Stimulated activated naive CD4-positive, alpha-beta T cell (primary cell): Measurements from ENCODE around the gene TAF1.
A peak's percentile ranks its signal among the peaks of the same experiment; 100 is the strongest.
"Not testable (repeated sequence)": the region's sequence is repeated elsewhere in the genome, so short reads cannot be mapped to it uniquely, and the experiment has no call there.

Source experiments
- DNase-seq, 6 experiments: peaks; one replicate each; lab custom pipeline; 2025; lab: John Stamatoyannopoulos, UW

The TAF1 gene

DNA sequence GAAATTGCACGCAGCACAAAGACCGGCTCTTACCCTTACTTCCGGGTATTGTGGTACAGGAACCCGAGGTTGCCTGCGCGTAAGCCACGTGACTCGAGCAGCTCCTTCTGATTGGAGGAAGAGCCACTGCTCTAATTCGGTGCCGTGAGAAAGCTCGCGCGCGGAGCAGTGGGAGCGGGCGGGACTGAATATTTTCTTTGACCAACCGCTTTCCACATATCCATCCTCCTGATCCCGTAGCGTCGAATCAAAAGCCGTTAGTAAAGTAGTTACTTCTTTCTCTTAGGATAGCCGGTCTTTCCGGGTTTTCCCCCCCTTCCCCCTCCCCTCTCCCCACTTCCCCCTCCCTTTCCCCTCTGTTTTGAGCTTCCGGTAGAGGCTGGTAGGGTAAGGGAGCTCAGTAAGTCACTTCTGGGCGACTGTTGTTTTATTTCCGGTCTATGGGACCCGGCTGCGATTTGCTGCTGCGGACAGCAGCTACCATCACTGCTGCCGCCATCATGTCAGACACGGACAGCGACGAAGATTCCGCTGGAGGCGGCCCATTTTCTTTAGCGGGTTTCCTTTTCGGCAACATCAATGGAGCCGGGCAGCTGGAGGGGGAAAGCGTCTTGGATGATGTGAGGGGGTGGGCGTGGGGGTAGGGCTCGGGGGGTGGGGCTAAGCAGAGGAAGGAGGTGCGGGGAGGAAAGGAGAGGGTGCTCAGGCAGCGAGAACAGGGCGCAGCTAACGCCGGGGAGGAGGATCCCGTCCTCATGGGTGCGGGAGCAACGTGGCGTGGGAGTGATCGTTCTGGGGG, at the start of gene TAF1:
TAF1 (plus strand) TSS at position 483 of the 799 bp plus-strand sequence; CDS start at position 501, 18 bp downstream.
- peak; percentile 71 to 92 (median 91) for DNase-seq

DNA sequence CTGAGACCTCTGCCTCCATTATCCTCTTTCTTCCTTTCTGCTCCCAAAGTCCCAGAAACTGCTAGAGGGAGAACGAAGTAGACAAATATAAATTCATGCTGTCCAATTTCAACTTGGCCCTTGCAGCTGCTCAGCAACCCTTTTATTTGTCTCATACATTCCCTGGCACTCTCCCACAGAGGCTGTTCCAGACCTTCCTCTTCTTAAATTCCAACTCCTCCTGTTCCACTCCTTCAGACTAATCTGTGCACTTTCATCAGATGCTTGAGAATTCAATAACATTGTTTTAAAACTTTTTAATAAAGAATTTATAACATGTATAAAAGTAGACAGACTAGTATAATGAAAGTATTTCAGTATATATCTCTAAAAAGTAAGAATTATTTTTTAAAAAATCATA, 49.2 kb upstream of the TAF1 start:
- not testable (repeated sequence) for DNase-seq

DNA sequence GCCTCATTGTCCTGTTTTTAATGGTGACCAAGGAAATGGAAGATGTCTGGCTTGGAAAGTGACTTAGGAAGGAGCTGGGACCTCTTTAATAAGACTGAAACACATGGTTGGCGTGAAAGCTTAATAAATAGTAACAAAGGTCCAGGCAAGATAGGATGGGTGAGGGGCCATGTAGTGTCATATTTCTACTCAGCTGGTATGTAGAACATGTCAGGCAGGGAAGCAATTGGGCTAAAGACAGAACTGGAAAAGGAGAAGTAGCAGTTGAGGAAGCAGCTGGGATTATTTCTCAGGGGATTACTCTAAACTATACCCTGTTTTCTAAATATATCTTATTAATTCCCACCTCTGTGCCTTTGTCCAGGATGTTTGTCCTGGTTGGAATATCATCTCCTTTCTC, 46.0 kb upstream of the TAF1 start:
- DNase-seq, result no peak

GRCh38 chrX:71321731-71322130, 44.4 kb upstream of the TAF1 start:
- no peak for DNase-seq

- DNase-seq, result not testable (repeated sequence)
These were observed 41.7 kb upstream of the TAF1 start for GRCh38 chrX:71324452-71324851.

DNA sequence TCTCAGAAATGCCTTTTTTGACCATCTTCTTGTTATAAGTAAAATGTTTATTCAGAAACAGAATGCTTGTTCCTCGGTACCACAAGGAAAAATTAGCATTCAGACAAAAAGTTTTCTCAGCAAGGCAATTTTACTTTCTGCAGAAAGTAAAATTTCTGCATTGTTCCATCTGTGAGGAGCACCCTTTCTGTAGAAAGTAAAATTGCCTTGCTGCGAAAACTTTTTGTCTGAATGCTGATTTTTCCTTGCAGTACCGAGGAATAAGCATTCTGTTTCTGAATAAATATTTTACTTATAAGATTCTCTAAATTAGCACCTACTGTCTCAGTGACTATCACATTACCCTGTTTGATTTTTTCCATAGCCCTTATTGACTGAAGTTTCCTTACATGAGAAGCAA, 39.8 kb upstream of the TAF1 start:
- no peak for DNase-seq

DNA sequence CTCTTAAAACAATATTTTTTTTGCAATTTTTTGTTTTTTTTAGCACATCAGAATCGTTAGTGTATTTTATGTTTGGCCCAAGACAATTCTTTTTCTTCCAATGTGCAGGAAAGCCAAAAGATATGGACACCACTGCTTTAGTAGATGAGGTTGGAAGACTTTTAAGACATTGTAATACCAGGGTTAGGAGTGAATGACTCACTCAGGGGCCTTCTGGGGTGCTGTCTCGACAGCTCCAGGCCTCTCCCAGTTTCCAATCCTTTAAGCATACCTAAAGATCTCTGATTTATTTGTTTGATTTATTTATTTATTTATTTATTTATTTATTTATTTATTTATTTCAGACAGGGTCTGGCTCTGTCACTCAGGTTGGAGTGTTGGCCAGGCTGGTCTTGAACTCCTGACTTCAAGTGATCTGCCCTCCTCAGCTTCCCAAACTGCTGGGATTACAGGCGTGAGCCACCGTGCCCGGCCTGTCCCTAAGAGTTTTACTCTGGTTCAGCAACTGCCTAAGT, 16.9 kb upstream of the TAF1 start:
- not testable (repeated sequence) for DNase-seq

GRCh38 chrX:71349867-71350266, 16.3 kb upstream of the TAF1 start:
- not testable (repeated sequence) for DNase-seq

- DNase-seq, result not testable (repeated sequence)
These were observed 13.7 kb upstream of the TAF1 start for GRCh38 chrX:71352439-71352838.

- no peak for DNase-seq
These were observed 1.9 kb upstream of the TAF1 start for GRCh38 chrX:71364221-71364620.

DNA sequence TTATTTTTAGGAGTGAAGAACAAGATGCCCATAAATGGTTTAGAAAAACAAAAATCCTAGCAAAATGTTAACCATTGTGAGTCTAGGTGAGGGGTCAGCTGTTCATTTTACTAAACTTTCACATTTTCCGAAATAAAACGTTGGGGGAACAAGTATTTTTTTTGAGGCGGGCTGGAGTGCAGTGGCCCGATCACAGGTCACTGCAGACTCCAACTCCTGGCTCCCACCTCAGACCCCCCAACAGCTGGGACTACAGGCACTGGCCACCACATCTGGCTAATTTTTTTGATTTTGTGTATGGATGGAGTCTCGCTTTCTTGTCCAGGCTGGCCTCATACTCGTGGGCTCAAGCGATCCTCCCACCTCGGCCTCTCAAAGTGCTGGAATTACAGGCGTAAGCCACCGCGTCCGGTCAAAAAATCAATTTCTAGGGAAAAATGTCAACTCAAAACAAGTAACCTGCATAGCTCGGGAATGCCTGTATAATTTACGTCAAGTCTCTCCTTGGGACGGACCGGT, 742 bp upstream of the TAF1 start:
- DNase-seq, result no peak

DNA sequence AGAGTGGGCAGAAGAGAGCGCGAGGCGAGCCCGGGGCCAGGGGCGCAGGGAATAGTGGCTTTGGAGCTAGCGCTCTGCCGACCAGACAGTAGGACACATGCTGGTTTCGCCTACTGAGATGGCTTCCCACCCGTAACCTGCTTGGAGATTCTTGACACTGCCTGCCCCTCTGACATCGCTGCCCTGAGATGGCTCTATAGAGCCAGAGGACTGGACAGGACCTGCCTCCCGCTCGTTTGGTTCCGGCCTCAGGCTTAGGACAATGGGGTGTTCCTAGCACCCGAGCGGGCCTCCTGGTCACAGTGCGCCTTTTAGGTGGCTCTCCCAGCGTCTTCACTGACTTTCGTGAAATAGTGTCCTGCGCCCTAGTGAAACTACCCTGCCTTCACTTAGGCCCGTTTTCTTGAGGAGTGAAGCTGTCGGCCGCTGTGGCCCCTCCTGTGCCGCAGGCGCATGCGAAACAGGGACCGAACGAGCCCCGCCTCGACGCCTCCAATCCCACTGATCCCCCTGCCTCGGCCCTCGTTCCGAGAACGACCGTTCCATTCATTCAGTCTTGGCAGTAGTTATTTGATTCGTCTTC, 608 bp downstream of the TAF1 start:
- DNase-seq, result peak in 2 of 6 experiments; percentile 21 to 30

GRCh38 chrX:71367396-71367795, 1.2 kb downstream of the TAF1 start:
- DNase-seq, result no peak

- no peak for DNase-seq
These were observed 6.2 kb downstream of the TAF1 start for GRCh38 chrX:71372388-71372787.

DNA sequence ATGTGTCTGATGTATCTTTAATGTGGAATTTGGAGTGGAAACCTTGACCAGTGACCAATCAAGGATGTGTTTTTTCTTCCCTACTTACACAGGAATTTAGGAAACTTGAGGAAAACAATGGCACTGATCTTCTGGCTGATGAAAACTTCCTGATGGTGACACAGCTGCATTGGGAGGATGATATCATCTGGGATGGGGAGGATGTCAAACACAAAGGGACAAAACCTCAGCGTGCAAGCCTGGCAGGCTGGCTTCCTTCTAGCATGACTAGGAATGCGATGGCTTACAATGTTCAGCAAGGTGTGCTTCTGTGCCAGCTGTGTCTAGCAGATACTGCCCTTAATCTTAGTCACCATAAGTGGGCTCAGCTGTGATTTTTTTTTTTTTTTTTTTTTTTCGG, 12.6 kb downstream of the TAF1 start:
- no peak for DNase-seq

DNA sequence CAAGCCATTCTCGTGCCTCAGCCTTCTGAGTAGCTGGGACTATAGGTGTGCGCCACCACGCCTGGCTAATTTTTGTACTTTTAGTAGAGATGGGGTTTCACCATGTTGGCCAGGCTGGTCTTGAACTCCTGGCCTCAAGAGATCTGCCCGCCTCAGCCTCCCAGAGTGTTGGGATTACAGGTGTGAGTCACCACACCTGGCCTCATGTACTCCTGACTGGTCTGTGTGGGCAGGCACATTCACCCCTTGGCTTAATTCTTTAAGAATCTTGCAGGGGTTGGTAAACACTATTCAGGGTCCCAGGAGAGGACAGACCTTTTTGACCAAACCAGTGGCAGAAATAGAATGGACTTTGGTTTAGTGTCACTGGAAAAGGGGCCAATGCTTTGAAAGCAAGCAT, 25.6 kb downstream of the TAF1 start:
- not testable (repeated sequence) for DNase-seq

GRCh38 chrX:71393919-71394318, 27.8 kb downstream of the TAF1 start:
- no peak for DNase-seq

DNA sequence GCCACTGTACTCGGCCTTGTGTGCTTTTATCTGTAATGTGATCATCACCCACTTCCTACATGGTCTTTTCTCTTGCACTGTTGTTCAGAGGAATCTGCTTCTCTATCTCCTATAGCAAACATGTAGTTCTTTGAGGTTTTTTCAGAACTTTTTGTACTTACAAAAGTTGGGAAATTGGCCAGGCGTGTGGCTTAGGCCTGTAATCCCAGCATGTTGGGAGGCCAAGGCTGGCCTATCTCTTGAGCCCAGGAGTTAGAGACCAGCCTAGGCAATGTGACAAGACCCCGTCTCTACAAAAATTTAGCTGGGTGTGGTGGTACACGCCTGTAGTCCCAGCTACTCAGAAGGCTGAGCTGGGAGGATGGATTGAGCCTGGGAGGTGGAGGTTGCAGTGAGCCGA, 30.4 kb downstream of the TAF1 start:
- no peak for DNase-seq

DNA sequence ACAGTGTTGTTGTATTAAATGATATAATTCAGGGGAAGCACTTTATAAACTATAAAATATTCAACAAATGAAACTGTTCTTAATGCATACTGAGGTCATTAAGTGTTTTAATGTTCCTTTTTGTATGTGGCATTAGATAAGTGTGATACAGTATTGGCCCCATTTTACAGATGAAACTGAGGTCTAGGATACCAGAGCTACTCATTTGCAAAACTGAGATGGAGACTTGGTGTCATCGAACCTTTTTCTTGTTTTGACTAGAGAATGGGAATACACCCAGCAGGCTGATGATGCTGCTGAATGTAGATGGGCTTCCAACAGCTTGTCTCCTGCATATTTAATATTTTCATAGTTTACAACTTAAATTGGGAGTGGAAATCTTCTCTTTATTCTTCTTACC, 34.6 kb downstream of the TAF1 start:
- no peak for DNase-seq

DNA sequence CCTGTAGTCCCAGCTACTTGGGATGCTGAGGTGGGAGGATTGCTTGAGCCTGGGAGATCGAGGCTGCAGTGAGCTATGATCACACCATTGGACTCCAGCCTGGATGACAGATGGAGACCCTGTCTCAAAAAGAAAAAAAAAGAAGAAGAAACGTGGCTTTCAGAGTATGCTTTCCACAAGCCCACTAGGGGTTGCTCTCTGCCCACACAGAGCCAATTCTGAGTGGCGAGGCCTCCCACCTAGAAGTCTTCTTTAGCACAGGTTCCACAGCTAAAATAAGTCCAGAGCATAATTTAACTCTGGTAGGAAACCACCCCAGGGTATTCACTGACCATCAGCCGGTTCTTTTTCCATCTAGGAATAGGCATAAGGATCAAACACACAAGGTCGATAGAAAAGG, 50.1 kb downstream of the TAF1 start:
- DNase-seq, result not testable (repeated sequence)

GRCh38 chrX:71420686-71421085, 54.5 kb downstream of the TAF1 start:
- no peak for DNase-seq

DNA sequence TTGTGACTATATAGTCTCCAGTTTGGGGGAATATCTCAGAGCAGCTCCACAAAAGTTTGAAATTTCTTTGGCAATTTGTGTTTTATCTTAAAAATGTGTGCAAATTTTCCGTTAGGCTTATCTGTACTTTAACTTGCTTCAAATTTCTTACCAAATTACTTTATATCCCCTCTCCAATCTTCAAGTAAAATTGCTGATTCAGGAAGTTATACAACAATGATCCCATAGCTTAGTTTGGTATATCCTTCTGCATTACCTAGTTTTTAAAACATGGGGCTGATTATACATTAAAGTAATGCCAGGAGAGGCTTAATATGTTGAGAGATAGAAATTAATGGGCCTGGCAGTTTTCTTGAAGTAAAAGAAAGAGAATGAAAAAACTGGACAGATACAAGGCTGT, 66.6 kb downstream of the TAF1 start:
- no peak for DNase-seq

- no peak for DNase-seq
These were observed 72.6 kb downstream of the TAF1 start for GRCh38 chrX:71438750-71439149.
